HCT116 (cell line): ENCODE data around the gene TRUB1.

Source experiments
- ATF3 ChIP-seq: IDR thresholded peaks from 2 replicates; pipeline ENCODE4 v1.6.1; 2012
- CBX3 ChIP-seq: IDR thresholded peaks from 2 replicates; pipeline ENCODE4 v1.6.1; 2012; ENCODE audit warnings: low read depth
- CTCF ChIP-seq, 3 experiments: fragments of 200-600 bp in 1 of 3; sonication (generic) in 1 of 3; IDR thresholded peaks in 2 of 3; conservative IDR thresholded peaks in 1 of 3; 2 replicates each; pipeline ENCODE4 v1.5.1; 2012 to 2017; ENCODE audit warnings: low read depth in 2 of 3, low read length in 2 of 3, antibody characterized with exemption in 1 of 3, borderline replicate concordance in 1 of 3, control low read depth in 1 of 3, mild to moderate bottlenecking in 1 of 3, mixed read lengths in 1 of 3, mixed run types in 1 of 3, moderate library complexity in 1 of 3; ENCODE audit not compliant: insufficient read depth in 1 of 3
- ELF1 ChIP-seq: IDR thresholded peaks from 2 replicates; pipeline ENCODE4 v1.6.1; 2012; ENCODE audit warnings: low read depth, borderline replicate concordance
- EZH2 ChIP-seq: fragments of 200-600 bp; sonication (generic); IDR thresholded peaks from 2 replicates; pipeline ENCODE4 v1.6.1; 2017; ENCODE audit warnings: antibody characterized with exemption, mixed run types
- POLR2A ChIP-seq: IDR thresholded peaks from 2 replicates; pipeline ENCODE4 v1.7.0; 2011; ENCODE audit warnings: borderline replicate concordance; ENCODE audit not compliant: insufficient read depth, insufficient read length; ENCODE audit errors: extremely low read depth
- POLR2AphosphoS5 ChIP-seq: IDR thresholded peaks from 2 replicates; pipeline ENCODE4 v1.6.1; 2011; ENCODE audit warnings: mild to moderate bottlenecking, low read depth, low read length, moderate library complexity
- RAD21 ChIP-seq: IDR thresholded peaks from 2 replicates; pipeline ENCODE4 v1.6.1; 2012; ENCODE audit warnings: low read depth, mild to moderate bottlenecking
- ZBTB33 ChIP-seq: IDR thresholded peaks from 2 replicates; pipeline ENCODE4 v1.6.1; 2011; ENCODE audit warnings: mild to moderate bottlenecking, low read length, moderate library complexity; ENCODE audit not compliant: insufficient replicate concordance; ENCODE audit errors: extremely low read depth
- ZNF274 ChIP-seq: fragments of 200-500 bp; sonication (Bioruptor generic); IDR thresholded peaks from 2 replicates; pipeline ENCODE4 v1.6.1; 2014; ENCODE audit warnings: mild to moderate bottlenecking, low read depth, low read length, inconsistent platforms

GRCh38 chr10:114938856-114939193 is 830 bp downstream of the TRUB1 start:
- TF ChIP-seq CTCF (IDR thresholded peaks at IDR 0.05 in 2 of 3, conservative IDR thresholded peaks at IDR 0.05 in 1 of 3; ENCODE audit: borderline replicate concordance in 1 of 3, insufficient read depth in 1 of 3, low read depth in 2 of 3, low read length in 2 of 3) = no peak
- no peak for TF ChIP-seq ATF3
- no peak for TF ChIP-seq POLR2AphosphoS5
- TF ChIP-seq ELF1 = no peak
- no peak for TF ChIP-seq ZBTB33
- no peak for TF ChIP-seq EZH2
- TF ChIP-seq RAD21 = no peak
- TF ChIP-seq POLR2A = no peak
- no peak for TF ChIP-seq CBX3
- TF ChIP-seq ZNF274 = no peak
